DMS79 treated with DMSO at 0.1 percent for 48 hours (cell line): ENCODE data around the gene PPEF1.

ENCODE experiments used
- DNase-seq: peaks from one replicate; lab custom pipeline; 2025; lab: John Stamatoyannopoulos, UW

PPEF1 gene

GRCh38 chrX:18707426-18708049, at the start of gene PPEF1:
PPEF1 (plus strand) TSS chrX:18707645; CDS start chrX:18707781, 136 bp downstream.
- DNase-seq: no peak

GRCh38 chrX:18661273-18661672, 46.2 kb upstream of the PPEF1 start:
- no peak for DNase-seq

- no peak for DNase-seq
Measured at GRCh38 chrX:18664947-18665346, 42.5 kb upstream of the PPEF1 start.

- no peak for DNase-seq
Measured at GRCh38 chrX:18666614-18667013, 40.8 kb upstream of the PPEF1 start.

- peak; percentile 6 for DNase-seq
Measured at GRCh38 chrX:18668071-18668835, 39.2 kb upstream of the PPEF1 start.

- DNase-seq: no peak
Measured at GRCh38 chrX:18672008-18672407, 35.4 kb upstream of the PPEF1 start, which contains the start of gene RS1. RS1 (minus strand) TSS chrX:18672108; CDS start chrX:18672068, 40 bp downstream.

GRCh38 chrX:18674417-18674787, 33.0 kb upstream of the PPEF1 start:
- no peak for DNase-seq

- peak; percentile 43 for DNase-seq
Measured at GRCh38 chrX:18674788-18675735, 32.4 kb upstream of the PPEF1 start.

GRCh38 chrX:18676050-18676449, 31.4 kb upstream of the PPEF1 start:
- DNase-seq: no peak

- DNase-seq: no peak
Measured at GRCh38 chrX:18676470-18676869, 31.0 kb upstream of the PPEF1 start.

- DNase-seq: no peak
Measured at GRCh38 chrX:18677161-18677869, 30.1 kb upstream of the PPEF1 start.

- no peak for DNase-seq
Measured at GRCh38 chrX:18681996-18682395, 25.4 kb upstream of the PPEF1 start.

GRCh38 chrX:18682979-18683387, 24.5 kb upstream of the PPEF1 start:
- DNase-seq: no peak

GRCh38 chrX:18687856-18688495, 19.5 kb upstream of the PPEF1 start:
- no peak for DNase-seq

- no peak for DNase-seq
Measured at GRCh38 chrX:18691431-18691830, 16.0 kb upstream of the PPEF1 start.

GRCh38 chrX:18692541-18692940, 14.9 kb upstream of the PPEF1 start:
- DNase-seq: no peak

- DNase-seq: no peak
Measured at GRCh38 chrX:18696653-18697052, 10.8 kb upstream of the PPEF1 start.

- no peak for DNase-seq
Measured at GRCh38 chrX:18698737-18699650, 8.5 kb upstream of the PPEF1 start.

- no peak for DNase-seq
Measured at GRCh38 chrX:18701621-18702361, 5.7 kb upstream of the PPEF1 start.
